Measurements from ENCODE around the gene HIVEP2. TPM values are rescaled to one million over a fixed set of nuclear protein-coding genes. Genes with fewer than 3 reads are reported as not detected.

HIVEP2 gene
- total RNA-seq, 1 experiment from 2014 or later = 3.2 TPM

GRCh38 chr6:142787422-142787821, 157.6 kb downstream of the HIVEP2 start:
- ChIA-PET CTCF (no interaction called here), POLR2A (ENCODE audit: low non-redundant PET) (no interaction called here)
- intact Hi-C loops (cut with micrococcal nuclease; ENCODE audit: unreplicated experiment) = no loop called here
- H3K27me3 ChIP-seq (replicated peaks; ENCODE audit: insufficient read depth, low read depth, low read length, poor library complexity) = no peaks in the 10 kb centered on the region
- no TSS peak for BruUV-seq (replicated peaks)
- TF ChIP-seq EZH2 (IDR thresholded peaks at IDR 0.05; ENCODE audit: borderline replicate concordance, low read depth, low read length, poor library complexity, severe bottlenecking) = no peak
- no peak for TF ChIP-seq CTCF (conservative IDR thresholded peaks at IDR 0.05; ENCODE audit: low read depth, low read length)
- H3K27ac ChIP-seq (ENCODE audit: low read depth, low read length, poor library complexity, severe bottlenecking) = no peak overlapping the region
- H3K9me3 ChIP-seq (ENCODE audit: low read depth, low read length, poor library complexity, severe bottlenecking) = no peaks in the 10 kb centered on the region
- no peak overlapping the region for H3K4me3 ChIP-seq (ENCODE audit: low read depth, low read length, poor library complexity, severe bottlenecking)
- no peaks in the 10 kb centered on the region for H3K36me3 ChIP-seq (ENCODE audit: insufficient read depth, low read length, poor library complexity, severe bottlenecking)
- H3K4me1 ChIP-seq (ENCODE audit: insufficient read depth, low read length, poor library complexity, severe bottlenecking) = no peaks in the 10 kb centered on the region
- no peak for DNase-seq (ENCODE audit: low spot score)

- Histone ChIP-seq H3K4me1 (ENCODE audit: insufficient read depth, low read length, poor library complexity, severe bottlenecking) (no peaks in the 10 kb centered on the region), H3K27me3 (replicated peaks; ENCODE audit: insufficient read depth, low read depth, low read length, poor library complexity) (no peaks in the 10 kb centered on the region), H3K36me3 (ENCODE audit: insufficient read depth, low read length, poor library complexity, severe bottlenecking) (no peaks in the 10 kb centered on the region), H3K9me3 (ENCODE audit: low read depth, low read length, poor library complexity, severe bottlenecking) (no peaks in the 10 kb centered on the region), H3K4me3 (ENCODE audit: low read depth, low read length, poor library complexity, severe bottlenecking) (no peak overlapping the region), H3K27ac (ENCODE audit: low read depth, low read length, poor library complexity, severe bottlenecking) (no peak overlapping the region)
- intact Hi-C loops (cut with micrococcal nuclease; ENCODE audit: unreplicated experiment) = no loop called here
- CTCF ChIA-PET = no interaction called here
- POLR2A ChIA-PET (ENCODE audit: low non-redundant PET) = interaction anchor here (0.6 kb wide), 1 partner anchor 34 kb away, joined by 4 read pairs; no protein-coding TSS in a partner anchor
- no peak for DNase-seq (ENCODE audit: low spot score)
- TF ChIP-seq EZH2 (IDR thresholded peaks at IDR 0.05; ENCODE audit: borderline replicate concordance, low read depth, low read length, poor library complexity, severe bottlenecking) (no peak), CTCF (conservative IDR thresholded peaks at IDR 0.05; ENCODE audit: low read depth, low read length) (no peak)
- BruUV-seq (replicated peaks) = no TSS peak
These were observed 158.5 kb downstream of the HIVEP2 start for GRCh38 chr6:142786476-142786875.

- Histone ChIP-seq H3K27me3 (replicated peaks; ENCODE audit: insufficient read depth, low read depth, low read length, poor library complexity) (no peaks in the 10 kb centered on the region), H3K4me3 (ENCODE audit: low read depth, low read length, poor library complexity, severe bottlenecking) (no peak overlapping the region), H3K27ac (ENCODE audit: low read depth, low read length, poor library complexity, severe bottlenecking) (no peak overlapping the region), H3K4me1 (ENCODE audit: insufficient read depth, low read length, poor library complexity, severe bottlenecking) (no peaks in the 10 kb centered on the region), H3K36me3 (ENCODE audit: insufficient read depth, low read length, poor library complexity, severe bottlenecking) (no peaks in the 10 kb centered on the region), H3K9me3 (ENCODE audit: low read depth, low read length, poor library complexity, severe bottlenecking) (no peaks in the 10 kb centered on the region)
- intact Hi-C loops (cut with micrococcal nuclease; ENCODE audit: unreplicated experiment) = no loop called here
- POLR2A ChIA-PET (ENCODE audit: low non-redundant PET) = no interaction called here
- TF ChIP-seq CTCF (conservative IDR thresholded peaks at IDR 0.05; ENCODE audit: low read depth, low read length) (no peak), EZH2 (IDR thresholded peaks at IDR 0.05; ENCODE audit: borderline replicate concordance, low read depth, low read length, poor library complexity, severe bottlenecking) (no peak)
- BruUV-seq (replicated peaks) = no TSS peak
- CTCF ChIA-PET = no interaction called here
- DNase-seq (ENCODE audit: low spot score) = no peak
These were observed 160.6 kb downstream of the HIVEP2 start for GRCh38 chr6:142784344-142784743.

All from A673 (cell line).